Lower lobe of right lung (tissue), 2 donors: Measurements from ENCODE around the gene C3. TPM values are rescaled to one million over a fixed set of nuclear protein-coding genes. Genes with fewer than 3 reads are reported as not detected.
A peak's percentile ranks its signal among the peaks of the same experiment; 100 is the strongest.
"Not testable (repeated sequence)": the region's sequence is repeated elsewhere in the genome, so short reads cannot be mapped to it uniquely, and the experiment has no call there.

Experiments used
- ATAC-seq, 2 donors: fragments of 200-7000 bp; cut with Tn5 transposase; one replicate each; pipeline ENCODE4 v1.9.1; 2020 to 2022; ENCODE audit warnings: mild to moderate bottlenecking in 2 of 2, moderate library complexity in 2 of 2
- DNase-seq: peaks from one replicate; pipeline ENCODE4 v3.0.0-alpha.2; 2020
- H3K27ac ChIP-seq: fragments of 200-600 bp; one replicate; pipeline ENCODE4 v1.8.0; 2022
- H3K27me3 ChIP-seq: fragments of 200-600 bp; one replicate; pipeline ENCODE4 v1.8.0; 2022; ENCODE audit warnings: low read depth
- H3K36me3 ChIP-seq: fragments of 200-600 bp; one replicate; pipeline ENCODE4 v1.8.0; 2022; ENCODE audit warnings: mild to moderate bottlenecking
- H3K4me1 ChIP-seq: fragments of 200-600 bp; one replicate; pipeline ENCODE4 v1.8.0; 2022
- H3K4me3 ChIP-seq: fragments of 200-600 bp; one replicate; pipeline ENCODE4 v1.8.0; 2022; ENCODE audit warnings: mild to moderate bottlenecking
- H3K9me3 ChIP-seq: fragments of 200-600 bp; one replicate; pipeline ENCODE4 v1.8.0; 2022
- intact Hi-C: fragments of 100-400 bp; cut with DNase I; formaldehyde crosslinking; loops from one replicate; pipeline ENCODE4 v1.11.0; 2022
- total RNA-seq: library from RNA; stranded (reverse); fragmentation: NEBNext Ultra II Directional; extraction: Animal tissue kit (Norgen Biotek cat#: 25700); gene quantifications from one replicate; pipeline ENCODE4 v1.2.1, GENCODE V29; 2021
- TF ChIP-seq, protein P1 (sequence below): fragments of 200-600 bp; IDR thresholded peaks from one replicate; pipeline ENCODE4 v1.8.0; 2022; ENCODE audit warnings: antibody characterized with exemption, mild to moderate bottlenecking
- donor health status: DM: no; HTN: yes; CAD: no; lungs with severe emphysema.

The C3 gene
- total RNA-seq, 1 donor from 2014 or later: 1,321 TPM

DNA sequence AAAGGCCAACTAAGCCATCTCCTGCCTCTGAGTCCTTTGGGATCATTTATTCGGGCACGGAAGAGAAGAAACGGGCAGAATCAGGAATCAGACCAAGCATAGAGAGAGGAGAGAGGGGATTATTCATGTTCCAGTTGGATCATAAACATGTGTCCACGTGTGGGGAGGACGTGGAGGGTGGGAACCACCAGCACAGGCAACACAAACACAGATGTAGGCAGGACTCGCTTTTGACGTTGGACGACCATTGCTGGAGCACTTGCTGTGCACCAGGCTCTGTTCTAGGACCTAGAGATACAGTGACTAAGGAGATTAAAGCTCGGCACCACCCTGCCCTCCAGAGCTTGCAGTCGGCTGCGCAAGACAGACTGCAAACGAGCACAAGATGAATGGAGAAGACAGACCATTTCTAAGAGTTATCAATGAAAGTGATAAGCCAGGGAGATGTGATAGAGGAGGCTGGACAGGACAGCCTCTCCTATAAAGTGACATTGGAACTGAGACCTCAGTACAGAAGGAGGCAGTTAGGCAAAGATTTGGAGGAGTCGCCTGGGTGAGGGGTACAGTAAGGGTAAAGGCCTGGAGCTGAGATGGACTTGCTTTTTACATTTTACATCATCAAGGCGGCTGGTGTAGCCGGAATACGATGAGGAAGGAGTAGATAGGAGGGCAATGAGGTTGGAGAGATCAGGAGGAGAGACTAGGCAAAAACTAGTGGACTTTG, 46.1 kb upstream of the C3 start:
- Histone ChIP-seq H3K36me3 (peaks cover 9% of the 10 kb centered on the region), H3K9me3 (no peaks in the 10 kb centered on the region), H3K4me1 (peaks cover 31% of the 10 kb centered on the region), H3K27me3 (peaks cover 8% of the 10 kb centered on the region), H3K27ac (peak overlapping the region; percentile 74), H3K4me3 (peak overlapping the region; percentile 61)
- DNase-seq (peak; percentile 26), ATAC-seq (no peak)
- intact Hi-C loops: no loop called here
- TF ChIP-seq, protein P1, sequence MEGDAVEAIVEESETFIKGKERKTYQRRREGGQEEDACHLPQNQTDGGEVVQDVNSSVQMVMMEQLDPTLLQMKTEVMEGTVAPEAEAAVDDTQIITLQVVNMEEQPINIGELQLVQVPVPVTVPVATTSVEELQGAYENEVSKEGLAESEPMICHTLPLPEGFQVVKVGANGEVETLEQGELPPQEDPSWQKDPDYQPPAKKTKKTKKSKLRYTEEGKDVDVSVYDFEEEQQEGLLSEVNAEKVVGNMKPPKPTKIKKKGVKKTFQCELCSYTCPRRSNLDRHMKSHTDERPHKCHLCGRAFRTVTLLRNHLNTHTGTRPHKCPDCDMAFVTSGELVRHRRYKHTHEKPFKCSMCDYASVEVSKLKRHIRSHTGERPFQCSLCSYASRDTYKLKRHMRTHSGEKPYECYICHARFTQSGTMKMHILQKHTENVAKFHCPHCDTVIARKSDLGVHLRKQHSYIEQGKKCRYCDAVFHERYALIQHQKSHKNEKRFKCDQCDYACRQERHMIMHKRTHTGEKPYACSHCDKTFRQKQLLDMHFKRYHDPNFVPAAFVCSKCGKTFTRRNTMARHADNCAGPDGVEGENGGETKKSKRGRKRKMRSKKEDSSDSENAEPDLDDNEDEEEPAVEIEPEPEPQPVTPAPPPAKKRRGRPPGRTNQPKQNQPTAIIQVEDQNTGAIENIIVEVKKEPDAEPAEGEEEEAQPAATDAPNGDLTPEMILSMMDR: no peak

DNA sequence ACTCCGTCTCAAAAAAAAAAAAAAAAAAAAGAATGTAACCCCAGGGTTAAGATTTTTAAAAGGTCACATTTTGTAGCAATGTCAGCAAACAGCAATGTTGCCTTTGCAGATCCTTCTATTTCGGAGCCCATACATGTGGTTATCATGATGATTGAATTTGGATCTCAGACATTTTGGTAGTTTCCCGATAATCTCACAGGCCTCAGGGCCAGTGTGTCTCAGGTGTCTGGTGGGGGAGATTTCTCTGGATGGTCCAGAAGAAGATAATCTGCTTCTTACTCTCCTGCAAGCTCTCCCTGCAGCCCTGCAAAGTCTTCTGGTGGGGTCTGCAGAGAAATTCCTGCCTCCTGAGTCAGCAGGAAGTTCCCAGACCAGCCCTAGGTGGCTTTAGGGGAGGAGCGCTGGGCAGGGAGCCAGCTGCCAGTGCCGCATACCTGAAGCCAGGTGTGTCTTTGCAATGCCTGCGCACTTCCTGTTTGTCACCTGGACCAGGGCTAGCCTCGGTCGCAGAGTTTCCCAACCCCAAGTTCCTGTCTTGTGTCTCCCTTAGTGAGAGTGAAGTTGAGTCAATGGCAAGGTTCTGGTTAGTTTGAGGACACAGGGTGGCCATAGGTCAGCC, 45.4 kb upstream of the C3 start:
- DNase-seq (peak; percentile 95), ATAC-seq (peak; percentile 78 to 83)
- TF ChIP-seq, protein P1: no peak
- peak overlapping the region; percentile 74 for H3K27ac ChIP-seq
- intact Hi-C loops: no loop called here
- H3K4me3 ChIP-seq: peak overlapping the region; percentile 61
- H3K27me3 ChIP-seq: peaks cover 8% of the 10 kb centered on the region
- no peaks in the 10 kb centered on the region for H3K9me3 ChIP-seq
- peaks cover 9% of the 10 kb centered on the region for H3K36me3 ChIP-seq
- H3K4me1 ChIP-seq: peaks cover 31% of the 10 kb centered on the region

DNA sequence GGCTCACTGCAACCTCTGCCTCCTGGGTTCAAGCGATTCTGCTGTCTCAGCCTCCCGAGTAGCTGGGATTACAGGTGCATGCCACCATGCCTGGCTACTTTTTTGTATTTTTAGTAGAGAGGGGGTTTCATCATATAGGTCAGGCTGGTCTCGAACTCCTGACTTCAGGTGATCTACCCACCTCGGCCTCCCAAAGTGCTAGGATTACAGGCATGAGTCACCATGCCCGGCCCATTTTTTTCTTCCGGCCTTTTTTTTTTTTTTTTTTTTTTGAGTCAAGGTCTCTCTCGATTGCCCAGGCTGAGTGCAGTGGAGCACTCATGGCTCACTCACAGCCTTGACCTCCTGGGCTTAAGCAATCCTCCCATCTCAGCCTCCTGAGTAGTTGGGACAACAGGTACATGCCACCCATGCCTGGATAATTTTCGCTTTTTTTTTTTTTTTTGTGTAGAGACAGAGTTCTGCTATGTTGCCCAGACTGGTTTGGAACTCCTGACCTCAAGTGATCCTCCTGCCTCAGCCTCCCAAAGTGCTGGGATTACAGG, 41.9 kb upstream of the C3 start:
- H3K9me3 ChIP-seq, intact Hi-C loops, DNase-seq, H3K4me3 ChIP-seq, H3K27me3 ChIP-seq, ATAC-seq, H3K27ac ChIP-seq: not testable (repeated sequence)
- H3K4me1 ChIP-seq: peaks cover 21% of the 10 kb centered on the region
- peaks cover 31% of the 10 kb centered on the region for H3K36me3 ChIP-seq

DNA sequence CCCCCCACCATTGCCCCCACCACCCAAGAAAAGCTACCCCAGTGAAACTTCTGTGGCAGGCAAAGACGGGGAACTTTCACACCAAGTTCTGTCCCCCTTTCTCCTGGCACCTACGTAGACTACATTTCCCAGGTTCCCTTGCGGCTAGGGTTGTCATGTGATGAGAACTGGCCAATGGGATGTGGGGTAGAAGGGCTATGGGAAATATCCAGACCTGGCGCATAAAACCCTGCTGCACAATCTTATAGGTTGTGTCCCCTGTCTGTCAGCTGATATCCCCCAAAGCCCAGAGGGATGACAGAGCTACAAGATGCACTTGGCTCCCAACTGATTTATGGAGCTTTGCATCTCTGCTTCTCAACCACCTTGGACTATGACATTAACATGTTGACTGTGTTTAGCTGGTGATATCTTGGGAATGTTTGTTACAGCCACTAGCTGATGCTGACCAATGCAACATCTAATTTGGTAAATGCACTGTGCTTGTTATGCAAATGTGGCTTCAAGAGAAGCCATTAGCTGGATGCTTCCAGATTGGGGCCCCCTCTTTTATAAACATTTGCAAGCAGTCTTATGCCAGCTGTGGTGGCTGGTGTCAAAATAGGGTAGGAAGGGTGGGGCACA, 40.7 kb upstream of the C3 start:
- ATAC-seq: no peak
- no peak overlapping the region for H3K4me3 ChIP-seq
- H3K36me3 ChIP-seq: peaks cover 31% of the 10 kb centered on the region
- TF ChIP-seq, protein P1: no peak
- no peaks in the 10 kb centered on the region for H3K9me3 ChIP-seq
- peaks cover 10% of the 10 kb centered on the region for H3K4me1 ChIP-seq
- intact Hi-C loops: no loop called here
- no peaks in the 10 kb centered on the region for H3K27me3 ChIP-seq
- no peak for DNase-seq
- no peak overlapping the region for H3K27ac ChIP-seq

DNA sequence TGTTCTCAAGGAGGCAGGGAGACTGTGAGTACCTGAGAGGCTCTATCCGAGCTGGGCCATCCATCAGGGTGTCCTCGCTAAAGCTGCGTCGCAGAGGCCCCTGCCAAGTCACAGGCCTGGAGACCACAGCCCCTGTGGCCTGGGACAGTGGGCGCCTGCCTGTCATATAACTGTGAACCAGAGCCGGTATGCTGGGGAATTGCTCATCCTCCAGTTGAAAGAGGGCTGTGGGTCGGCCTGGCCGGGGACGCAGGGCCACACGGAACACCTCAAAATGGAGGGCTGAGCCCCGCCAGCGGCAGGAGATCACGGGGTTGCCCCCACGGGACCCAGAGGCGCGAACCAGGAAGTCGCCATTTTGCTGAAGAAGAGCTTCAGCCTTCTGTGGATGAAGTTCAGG, 40.2 kb upstream of the C3 start:
- Histone ChIP-seq H3K9me3 (no peaks in the 10 kb centered on the region), H3K27me3 (no peaks in the 10 kb centered on the region), H3K27ac (no peak overlapping the region), H3K4me3 (no peak overlapping the region), H3K36me3 (peaks cover 31% of the 10 kb centered on the region), H3K4me1 (peaks cover 5% of the 10 kb centered on the region)
- intact Hi-C loops: no loop called here
- no peak for DNase-seq
- TF ChIP-seq, protein P1: no peak
- ATAC-seq: no peak
